ENCODE measurements around the gene DLGAP1. TPM values are rescaled to one million over a fixed set of nuclear protein-coding genes. Genes with fewer than 3 reads are reported as not detected.

Gene DLGAP1
- total RNA-seq, 1 experiment from 2014 or later: 0.39 TPM

DNA sequence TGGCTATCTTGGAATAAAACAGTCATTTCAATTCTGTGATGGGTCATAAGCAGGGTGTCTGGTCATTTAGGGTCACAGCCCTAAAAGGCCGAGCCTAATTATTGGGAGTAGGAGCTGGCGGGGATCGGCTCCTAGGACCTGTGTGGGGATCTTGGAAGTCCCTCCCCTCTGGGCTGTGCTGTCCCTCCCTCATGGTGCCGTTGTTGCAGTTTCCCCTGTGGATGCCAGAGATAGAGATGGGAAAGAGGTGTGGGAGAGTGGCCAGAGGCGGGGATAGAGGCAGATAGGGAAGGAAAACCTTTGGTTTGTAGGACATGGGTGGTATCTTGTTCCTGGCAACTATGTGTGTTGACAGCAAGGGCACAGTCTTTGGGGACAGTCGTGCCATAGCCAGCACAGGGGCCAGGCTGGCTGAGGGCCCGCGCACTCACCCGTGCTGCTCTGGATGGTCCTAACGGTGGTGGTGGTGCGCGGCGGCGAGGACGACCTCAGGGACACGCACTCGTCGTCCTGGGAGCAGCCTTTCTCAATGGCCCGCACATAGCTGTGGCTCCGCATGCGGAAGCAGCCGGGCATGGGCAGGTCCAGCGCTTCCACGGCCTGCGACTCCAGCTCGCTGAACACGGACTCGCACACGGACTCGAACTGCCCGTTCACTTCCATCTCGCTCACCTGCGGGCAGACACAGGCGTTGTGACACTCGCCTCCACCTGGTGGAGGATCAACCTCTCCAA lies 726.2 kb downstream of the DLGAP1 start:
- CTCF ChIA-PET: no interaction called here
- BruUV-seq (replicated peaks): no TSS peak

GRCh38 chr18:3727274-3727673 lies 727.8 kb downstream of the DLGAP1 start:
- H3K4me2 ChIP-seq (ENCODE audit: low read length): no peak overlapping the region
- no peaks in the 10 kb centered on the region for H3K9me2 ChIP-seq (ENCODE audit: insufficient read depth)
- ChIA-PET POLR2A (no interaction called here), RAD21 (ENCODE audit: low non-redundant PET in 1 of 2, low total read pairs in 2 of 2, uncharacterized antibody in 2 of 2, unreplicated experiment in 2 of 2) (no interaction called here), CTCF (no interaction called here)
- no peak for ATAC-seq
- H4K20me1 ChIP-seq (ENCODE audit: insufficient read depth): no peaks in the 10 kb centered on the region
- DNase-seq (ENCODE audit: low read depth, low spot score): no peak
- no peak overlapping the region for H3K27ac ChIP-seq (ENCODE audit: low read depth, low read length)
- no peaks in the 10 kb centered on the region for H3K4me1 ChIP-seq (ENCODE audit: control insufficient read depth in 1 of 2, insufficient read depth in 2 of 2, low read length in 2 of 2)
- no peaks in the 10 kb centered on the region for H3K36me3 ChIP-seq (ENCODE audit: control insufficient read depth in 1 of 2, insufficient read depth in 2 of 2, low read length in 2 of 2)
- TF ChIP-seq FOSL1 (IDR thresholded peaks at IDR 0.05; ENCODE audit: low read depth): no peak
- TF ChIP-seq EZH2 (IDR thresholded peaks at IDR 0.05): no peak
- no peak for TF ChIP-seq CEBPB (IDR thresholded peaks at IDR 0.05; ENCODE audit: low read depth)
- TF ChIP-seq ZNF274 (IDR thresholded peaks at IDR 0.05; ENCODE audit: low read depth, low read length): no peak
- TF ChIP-seq ELF1 (IDR thresholded peaks at IDR 0.05; ENCODE audit: borderline replicate concordance, low read depth): no peak
- no peak for TF ChIP-seq ZFX (IDR thresholded peaks at IDR 0.05)
- TF ChIP-seq SP1 (IDR thresholded peaks at IDR 0.05; ENCODE audit: low read depth): no peak
- BruUV-seq (replicated peaks): no TSS peak
- no peak overlapping the region for H2AFZ ChIP-seq (ENCODE audit: low read depth, low read length, poor library complexity, severe bottlenecking)
- no peaks in the 10 kb centered on the region for H3K9me3 ChIP-seq (ENCODE audit: control insufficient read depth in 1 of 2, insufficient read depth in 1 of 2, low read depth in 1 of 2, low read length in 2 of 2)
- no peaks in the 10 kb centered on the region for H3K79me2 ChIP-seq (ENCODE audit: insufficient read depth, low read length)
- no peak overlapping the region for H3K4me3 ChIP-seq (replicated peaks in 1 of 2; ENCODE audit: low read depth in 1 of 2, low read length in 2 of 2)
- H3K27me3 ChIP-seq (ENCODE audit: insufficient read depth, low read length): no peaks in the 10 kb centered on the region
- H3K9ac ChIP-seq (ENCODE audit: low read length): no peak overlapping the region
- intact Hi-C loops (cut with micrococcal nuclease): no loop called here

More for the DNA sequence above, 726.2 kb downstream of the DLGAP1 start:
- Histone ChIP-seq H3K4me1 (ENCODE audit: control insufficient read depth in 1 of 2, insufficient read depth in 2 of 2, low read length in 2 of 2) (no peaks in the 10 kb centered on the region), H3K9me3 (ENCODE audit: control insufficient read depth in 1 of 2, insufficient read depth in 1 of 2, low read depth in 1 of 2, low read length in 2 of 2) (no peaks in the 10 kb centered on the region), H3K27ac (ENCODE audit: low read depth, low read length) (no peak overlapping the region), H3K4me3 (replicated peaks in 1 of 2; ENCODE audit: low read depth in 1 of 2, low read length in 2 of 2) (no peak overlapping the region), H2AFZ (ENCODE audit: low read depth, low read length, poor library complexity, severe bottlenecking) (no peak overlapping the region), H3K79me2 (ENCODE audit: insufficient read depth, low read length) (no peaks in the 10 kb centered on the region), H3K36me3 (ENCODE audit: control insufficient read depth in 1 of 2, insufficient read depth in 2 of 2, low read length in 2 of 2) (no peaks in the 10 kb centered on the region), H3K27me3 (ENCODE audit: insufficient read depth, low read length) (no peaks in the 10 kb centered on the region), H3K4me2 (ENCODE audit: low read length) (no peak overlapping the region), H3K9me2 (ENCODE audit: insufficient read depth) (no peaks in the 10 kb centered on the region), H3K9ac (ENCODE audit: low read length) (no peak overlapping the region), H4K20me1 (ENCODE audit: insufficient read depth) (no peaks in the 10 kb centered on the region)
- intact Hi-C loops (cut with micrococcal nuclease): no loop called here
- ChIA-PET RAD21 (ENCODE audit: low non-redundant PET in 1 of 2, low total read pairs in 2 of 2, uncharacterized antibody in 2 of 2, unreplicated experiment in 2 of 2) (no interaction called here), POLR2A (no interaction called here)
- ATAC-seq (no peak), DNase-seq (ENCODE audit: low read depth, low spot score) (no peak)
- TF ChIP-seq CEBPB (IDR thresholded peaks at IDR 0.05; ENCODE audit: low read depth) (no peak), EGR1 (IDR thresholded peaks at IDR 0.05; ENCODE audit: low read depth) (no peak)

Data from HCT116 (cell line).